HFF-Myc (cell line): Measurements from ENCODE around the gene GLMN.

ENCODE experiments used
- DNase-seq: peaks from one replicate; pipeline ENCODE4 v3.0.0-alpha.2; 2011; ENCODE audit warnings: low read depth; ENCODE audit errors: extremely low read depth
- H3K4me3 ChIP-seq: replicated peaks from 2 replicates; pipeline ENCODE4 v1.5.1; 2011; ENCODE audit warnings: low read depth, mild to moderate bottlenecking, control low read depth, low read length
- CTCF ChIP-seq: IDR thresholded peaks from 2 replicates; pipeline ENCODE4 v1.5.1; 2012; ENCODE audit warnings: mild to moderate bottlenecking, low read depth, low read length, control low read depth; ENCODE audit errors: missing control alignments

GLMN gene

GRCh38 chr1:92201973-92202372 lies 96.8 kb downstream of the GLMN start:
- TF ChIP-seq CTCF: no peak
- no peak overlapping the region for H3K4me3 ChIP-seq
- DNase-seq: no peak
